Measurements from ENCODE around the gene SLC16A12. TPM values are rescaled to one million over a fixed set of nuclear protein-coding genes. Genes with fewer than 3 reads are reported as not detected.

SLC16A12 gene
- total and polyA plus RNA-seq, 2 of the 8 experiments (the other 6 are each of a cell fraction or from before 2014, with no cell fraction given), result 1.6 to 1.9 TPM

DNA sequence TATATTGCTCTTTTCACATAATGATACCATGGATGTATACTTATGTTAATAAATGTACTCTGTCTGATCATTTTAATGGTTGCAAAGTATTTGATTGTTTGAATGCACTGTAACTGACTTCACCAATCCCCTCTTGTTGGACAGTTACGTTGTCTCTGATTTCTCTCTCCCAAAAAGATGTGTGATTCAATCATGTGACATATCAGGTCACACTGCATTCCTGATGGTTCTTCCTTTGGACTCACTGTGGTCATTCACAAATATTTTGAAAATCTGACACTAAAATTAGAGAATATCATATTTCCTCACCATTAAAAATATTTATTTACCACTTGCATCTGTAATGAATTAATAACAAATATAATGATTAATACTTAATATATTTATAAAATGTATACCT, 22.2 kb downstream of the SLC16A12 start:
- no peak overlapping the region for H4K5ac ChIP-seq (ENCODE audit: insufficient read length, low read depth, low read length)
- WGBS, 2 experiments (ENCODE audit: extremely low coverage in 1 of 2, insufficient coverage in 1 of 2, insufficient read length in 1 of 2, insufficient replicate concordance in 2 of 2, low coverage in 1 of 2, low lambda C conversion rate in 2 of 2, missing lambda C conversion rate in 1 of 2), result 88% methylated on average over 1 of the region's 1 CpG; no CpG with 5 or more reads in 1 of the 2 experiments

More for the DNA sequence above, 22.2 kb downstream of the SLC16A12 start:
- H3K36me3 ChIP-seq (ENCODE audit: control insufficient read depth in 2 of 4, insufficient read depth in 4 of 4, low read length in 3 of 4), result no peaks in the 10 kb centered on the region
- H3K4me3 ChIP-seq (ENCODE audit: extremely low read depth in 1 of 4, insufficient read depth in 2 of 4, low read depth in 3 of 4, low read length in 4 of 4), result no peak overlapping the region
- no peak for TF ChIP-seq CBX5 (IDR thresholded peaks at IDR 0.05; ENCODE audit: low read depth, low read length)
- TF ChIP-seq POLR2A (IDR thresholded peaks at IDR 0.05; ENCODE audit: control extremely low read depth in 1 of 2, low read depth in 2 of 2, low read length in 2 of 2), result no peak
- H3K4me2 ChIP-seq (ENCODE audit: insufficient read depth in 1 of 2, low read depth in 2 of 2, low read length in 2 of 2), result no peak overlapping the region
- H2BK120ac ChIP-seq (replicated peaks; ENCODE audit: low read depth, low read length), result no peak overlapping the region
- H2BK12ac ChIP-seq (ENCODE audit: low read depth, low read length), result no peak overlapping the region
- no peak for FAIRE-seq
- H4K91ac ChIP-seq (replicated peaks; ENCODE audit: insufficient read length, low read length), result no peak overlapping the region
- no peaks in the 10 kb centered on the region; a peak in 1 of 4 replicates for H3K9me3 ChIP-seq (ENCODE audit: insufficient read depth in 2 of 2, low read depth in 1 of 2, low read length in 1 of 2)
- H2BK5ac ChIP-seq (ENCODE audit: low read depth, low read length), result no peak overlapping the region
- no peak overlapping the region for H3K56ac ChIP-seq (replicated peaks; ENCODE audit: insufficient read length, low read depth, low read length)
- ChIA-PET POLR2A (ENCODE audit: partially characterized antibody) (no interaction called here), CTCF (ENCODE audit: partially characterized antibody) (no interaction called here)
- H4K20me1 ChIP-seq (replicated peaks in 1 of 2; ENCODE audit: control insufficient read depth in 1 of 2, insufficient read depth in 2 of 2, low read length in 2 of 2), result no peaks in the 10 kb centered on the region
- no peaks in the 10 kb centered on the region for H3K23me2 ChIP-seq (ENCODE audit: low read depth, low read length)
- no peak overlapping the region for H3K14ac ChIP-seq (ENCODE audit: insufficient read length)
- H2AFZ ChIP-seq (ENCODE audit: low read length), result no peak overlapping the region
- no peak overlapping the region for H3K4ac ChIP-seq (replicated peaks; ENCODE audit: insufficient read length, low read depth, low read length)
- no peaks in the 10 kb centered on the region for H3K79me1 ChIP-seq (ENCODE audit: low read depth, low read length)
- no peak overlapping the region for H2BK15ac ChIP-seq (ENCODE audit: low read length)
- H3K4me1 ChIP-seq (replicated peaks in 1 of 4; ENCODE audit: control insufficient read depth in 3 of 4, insufficient read depth in 4 of 4, low read length in 3 of 4), result peaks cover 0 to 7% (median 1%) of the 10 kb centered on the region in 4 experiments; a peak in 2 of 7 replicates
- no peak overlapping the region for H4K8ac ChIP-seq (ENCODE audit: extremely low read depth, insufficient read depth, low read length)
- no peak for DNase-seq (ENCODE audit: low read depth in 1 of 2, low spot score in 2 of 2)
- H3K27me3 ChIP-seq (replicated peaks in 1 of 4; ENCODE audit: control insufficient read depth in 3 of 4, extremely low read depth in 1 of 4, insufficient read depth in 3 of 4, low read length in 3 of 4), result no peaks in the 10 kb centered on the region
- no peak overlapping the region for H3K27ac ChIP-seq (ENCODE audit: low read depth, low read length)
- no peak overlapping the region for H2AK5ac ChIP-seq (ENCODE audit: low read depth, low read length)
- no peak overlapping the region for H3K9ac ChIP-seq (replicated peaks in 1 of 4; ENCODE audit: extremely low read depth in 1 of 4, low read depth in 3 of 4, low read length in 3 of 4)
- no peak overlapping the region for H3K18ac ChIP-seq (ENCODE audit: extremely low read depth, low read length)
- no peak overlapping the region for H3K23ac ChIP-seq (ENCODE audit: insufficient read length)
- no peaks in the 10 kb centered on the region for H3K79me2 ChIP-seq (ENCODE audit: control insufficient read depth in 1 of 2, insufficient read depth in 2 of 2, low read length in 2 of 2)
- no peak overlapping the region for H2BK20ac ChIP-seq (ENCODE audit: low read length)

Data from H1 (cell line).